ENCODE data around the gene CD52. TPM values are rescaled to one million over a fixed set of nuclear protein-coding genes. Genes with fewer than 3 reads are reported as not detected.
A peak's percentile ranks its signal among the peaks of the same experiment; 100 is the strongest.
"Not testable (repeated sequence)": the region's sequence is repeated elsewhere in the genome, so short reads cannot be mapped to it uniquely, and the experiment has no call there.

The CD52 gene
- total RNA-seq, 2 experiments from 2014 or later: 582 to 608 TPM

DNA sequence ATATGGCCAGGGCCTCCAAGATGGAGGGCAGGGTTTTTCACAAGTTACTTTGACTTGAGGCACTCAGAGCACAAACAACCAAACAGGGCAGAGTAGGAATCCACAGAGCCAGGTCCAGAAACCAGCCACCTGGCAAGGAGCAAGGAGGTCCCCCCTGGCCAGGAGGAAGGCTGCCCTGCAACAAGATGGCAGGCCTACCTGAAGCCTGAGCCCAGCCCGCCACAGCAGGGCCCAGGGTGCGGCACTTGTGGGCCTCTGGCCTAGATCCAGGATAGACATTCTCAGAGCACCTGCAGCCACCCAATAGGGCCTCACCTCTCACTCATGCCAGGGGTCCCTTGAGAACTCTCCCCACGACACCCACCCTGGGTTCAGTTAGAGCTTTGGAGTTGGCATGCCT is 26.3 kb upstream of the CD52 start:
- intact Hi-C loops (cut with DNase I, micrococcal nuclease): no loop called here
- Mint-ChIP-seq H3K4me3 (no peak overlapping the region), H3K27ac (peak overlapping the region; percentile 95), H3K27me3 (no peaks in the 10 kb centered on the region), H3K36me3 (ENCODE audit: low read depth) (peaks cover 11% of the 10 kb centered on the region), H3K9me3 (no peaks in the 10 kb centered on the region), H3K4me1 (ENCODE audit: low read depth) (peaks cover 71% of the 10 kb centered on the region)
- TF ChIP-seq, protein P1, sequence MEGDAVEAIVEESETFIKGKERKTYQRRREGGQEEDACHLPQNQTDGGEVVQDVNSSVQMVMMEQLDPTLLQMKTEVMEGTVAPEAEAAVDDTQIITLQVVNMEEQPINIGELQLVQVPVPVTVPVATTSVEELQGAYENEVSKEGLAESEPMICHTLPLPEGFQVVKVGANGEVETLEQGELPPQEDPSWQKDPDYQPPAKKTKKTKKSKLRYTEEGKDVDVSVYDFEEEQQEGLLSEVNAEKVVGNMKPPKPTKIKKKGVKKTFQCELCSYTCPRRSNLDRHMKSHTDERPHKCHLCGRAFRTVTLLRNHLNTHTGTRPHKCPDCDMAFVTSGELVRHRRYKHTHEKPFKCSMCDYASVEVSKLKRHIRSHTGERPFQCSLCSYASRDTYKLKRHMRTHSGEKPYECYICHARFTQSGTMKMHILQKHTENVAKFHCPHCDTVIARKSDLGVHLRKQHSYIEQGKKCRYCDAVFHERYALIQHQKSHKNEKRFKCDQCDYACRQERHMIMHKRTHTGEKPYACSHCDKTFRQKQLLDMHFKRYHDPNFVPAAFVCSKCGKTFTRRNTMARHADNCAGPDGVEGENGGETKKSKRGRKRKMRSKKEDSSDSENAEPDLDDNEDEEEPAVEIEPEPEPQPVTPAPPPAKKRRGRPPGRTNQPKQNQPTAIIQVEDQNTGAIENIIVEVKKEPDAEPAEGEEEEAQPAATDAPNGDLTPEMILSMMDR (IDR thresholded peaks at IDR 0.05): no peak
- ATAC-seq (ENCODE audit: poor library complexity) (no peak), DNase-seq (no peak)
- ChIA-PET CTCF (interaction anchor here (8.8 kb wide), 1 partner anchor 28 kb away, joined by 223 read pairs; the partner anchor contains the start of gene CD52), POLR2A (interaction anchor here (2.4 to 20.7 kb wide), 3 partner anchors 9 to 30 kb away, joined by 6 to 977 read pairs (median 270); partner anchors contain the start of genes CD52 and UBXN11)
- no peak overlapping the region for H3K4me3 ChIP-seq (ENCODE audit: low read length)
- peaks cover 7% of the 10 kb centered on the region for H3K36me3 ChIP-seq (ENCODE audit: insufficient read depth, low read length)
- H3K9me3 ChIP-seq (ENCODE audit: control insufficient read depth in 1 of 2, insufficient read depth in 1 of 2, low read length in 2 of 2): no peaks in the 10 kb centered on the region
- H3K4me1 ChIP-seq (ENCODE audit: insufficient read depth, low read length): peaks cover 80% of the 10 kb centered on the region
- no peaks in the 10 kb centered on the region for H3K27me3 ChIP-seq (ENCODE audit: control insufficient read depth in 1 of 2, insufficient read depth in 2 of 2, low read length in 2 of 2)
- peak overlapping the region; percentile 89 to 94 for H3K27ac ChIP-seq (ENCODE audit: low read depth in 1 of 2, low read length in 2 of 2)

DNA sequence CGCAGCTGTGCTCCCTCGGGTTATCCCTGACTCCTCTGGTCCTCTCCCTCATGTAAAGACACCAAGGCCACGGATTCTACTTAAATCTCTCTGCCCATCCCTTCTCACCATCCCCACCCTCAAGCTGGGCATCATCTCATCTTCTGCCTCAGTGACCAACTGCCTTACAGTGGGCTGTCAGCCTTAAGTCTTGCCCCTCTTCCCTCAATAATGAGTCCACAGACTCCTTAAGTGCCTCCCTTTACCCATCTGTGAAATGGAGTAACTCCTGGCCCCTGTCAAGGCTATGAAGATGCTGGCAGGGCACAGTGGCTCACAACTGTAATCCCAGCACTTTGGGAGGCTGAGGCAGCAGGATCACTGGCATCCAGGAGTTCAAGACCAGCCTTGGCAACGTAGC is 25.8 kb upstream of the CD52 start:
- no peak overlapping the region for H3K4me3 Mint-ChIP-seq
- H3K9me3 Mint-ChIP-seq: no peaks in the 10 kb centered on the region
- H3K9me3 ChIP-seq (ENCODE audit: control insufficient read depth in 1 of 2, insufficient read depth in 1 of 2, low read length in 2 of 2): no peaks in the 10 kb centered on the region
- ChIA-PET CTCF (no interaction called here), POLR2A (interaction anchor here (11.7 to 20.7 kb wide), 2 partner anchors 17 to 30 kb away, joined by 270 to 977 read pairs; partner anchors contain the start of genes CD52 and UBXN11)
- no peaks in the 10 kb centered on the region for H3K27me3 Mint-ChIP-seq
- peak overlapping the region; percentile 89 to 94 for H3K27ac ChIP-seq (ENCODE audit: low read depth in 1 of 2, low read length in 2 of 2)
- H3K36me3 Mint-ChIP-seq (ENCODE audit: low read depth): peaks cover 12% of the 10 kb centered on the region
- H3K36me3 ChIP-seq (ENCODE audit: insufficient read depth, low read length): peaks cover 7% of the 10 kb centered on the region
- H3K4me3 ChIP-seq (ENCODE audit: low read length): no peak overlapping the region
- TF ChIP-seq, protein P1 (IDR thresholded peaks at IDR 0.05): no peak
- DNase-seq (no peak), ATAC-seq (ENCODE audit: poor library complexity) (no peak)
- no peaks in the 10 kb centered on the region for H3K27me3 ChIP-seq (ENCODE audit: control insufficient read depth in 1 of 2, insufficient read depth in 2 of 2, low read length in 2 of 2)
- intact Hi-C loops (cut with DNase I, micrococcal nuclease): no loop called here
- H3K4me1 ChIP-seq (ENCODE audit: insufficient read depth, low read length): peaks cover 78% of the 10 kb centered on the region
- peaks cover 68% of the 10 kb centered on the region for H3K4me1 Mint-ChIP-seq (ENCODE audit: low read depth)
- peak overlapping the region; percentile 95 for H3K27ac Mint-ChIP-seq

DNA sequence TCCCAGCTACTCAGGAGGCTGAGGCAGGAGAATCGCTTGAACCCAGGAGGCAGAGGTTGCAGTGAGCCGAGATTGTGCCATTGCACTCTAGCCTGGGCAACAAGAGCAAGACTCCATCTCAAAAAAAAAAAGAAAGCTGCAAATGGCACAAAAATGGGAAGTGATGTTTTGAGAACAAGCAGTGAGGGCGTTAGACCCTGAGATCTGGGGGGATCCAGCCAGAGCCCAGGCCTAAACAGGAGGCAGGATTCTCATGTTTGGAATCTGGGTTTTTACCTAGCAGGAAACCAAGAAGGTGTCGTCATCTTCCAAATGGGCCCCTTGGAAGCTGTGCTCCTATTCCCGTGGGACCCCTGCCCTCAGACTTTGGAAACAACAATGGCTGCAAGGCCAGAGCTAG is 25.0 kb upstream of the CD52 start:
- CTCF ChIA-PET; H3K9me3 ChIP-seq (ENCODE audit: control insufficient read depth in 1 of 2, insufficient read depth in 1 of 2, low read length in 2 of 2); ATAC-seq (ENCODE audit: poor library complexity); H3K27me3 Mint-ChIP-seq; intact Hi-C loops (cut with DNase I, micrococcal nuclease); H3K4me3 ChIP-seq (ENCODE audit: low read length); H3K4me3 Mint-ChIP-seq; H3K27me3 ChIP-seq (ENCODE audit: control insufficient read depth in 1 of 2, insufficient read depth in 2 of 2, low read length in 2 of 2); H3K9me3 Mint-ChIP-seq; DNase-seq: not testable (repeated sequence)
- Histone ChIP-seq H3K27ac (ENCODE audit: low read depth in 1 of 2, low read length in 2 of 2) (peak overlapping the region; percentile 15 to 55), H3K4me1 (ENCODE audit: insufficient read depth, low read length) (peaks cover 77% of the 10 kb centered on the region), H3K36me3 (ENCODE audit: insufficient read depth, low read length) (peaks cover 11% of the 10 kb centered on the region)
- peak overlapping the region; percentile 66 for H3K27ac Mint-ChIP-seq
- peaks cover 12% of the 10 kb centered on the region for H3K36me3 Mint-ChIP-seq (ENCODE audit: low read depth)
- POLR2A ChIA-PET: interaction anchor here (11.7 to 20.7 kb wide), 2 partner anchors 16 to 29 kb away, joined by 270 to 977 read pairs; partner anchors contain the start of genes CD52 and UBXN11
- peaks cover 60% of the 10 kb centered on the region for H3K4me1 Mint-ChIP-seq (ENCODE audit: low read depth)
